GM18498 (cell line): ENCODE data around the gene RBL1.
"Not testable (repeated sequence)": the region's sequence is repeated elsewhere in the genome, so short reads cannot be mapped to it uniquely, and the experiment has no call there.

Experiments
- ATAC-seq: cut with Tn5 transposase; IDR thresholded peaks from one replicate; pipeline ENCODE4 v1.9.1; 2021; ENCODE audit warnings: mild to moderate bottlenecking, moderate library complexity; ENCODE audit not compliant: unreplicated experiment

Gene RBL1

GRCh38 chr20:37075932-37076685, 19.7 kb downstream of the RBL1 start:
- no peak for ATAC-seq

- no peak for ATAC-seq
Measured at GRCh38 chr20:37072293-37073196, 23.3 kb downstream of the RBL1 start.

- no peak for ATAC-seq
Measured at GRCh38 chr20:37071481-37071911, 24.3 kb downstream of the RBL1 start.

GRCh38 chr20:37069563-37069962, 26.2 kb downstream of the RBL1 start:
- not testable (repeated sequence) for ATAC-seq

- ATAC-seq = no peak
Measured at GRCh38 chr20:37066168-37066567, 29.6 kb downstream of the RBL1 start.

GRCh38 chr20:37055276-37055675, 40.5 kb downstream of the RBL1 start:
- ATAC-seq = no peak

- no peak for ATAC-seq
Measured at GRCh38 chr20:37053230-37053950, 42.4 kb downstream of the RBL1 start.

GRCh38 chr20:37042986-37043972, 52.5 kb downstream of the RBL1 start:
- ATAC-seq = peak; percentile 64

- ATAC-seq = not testable (repeated sequence)
Measured at GRCh38 chr20:37039366-37039765, 56.4 kb downstream of the RBL1 start.

GRCh38 chr20:37032077-37032476, 63.7 kb downstream of the RBL1 start:
- no peak for ATAC-seq

GRCh38 chr20:37020636-37021035, 75.2 kb downstream of the RBL1 start:
- ATAC-seq = no peak

- not testable (repeated sequence) for ATAC-seq
Measured at GRCh38 chr20:37012631-37013030, 83.2 kb downstream of the RBL1 start.

GRCh38 chr20:37011858-37012257, 83.9 kb downstream of the RBL1 start:
- ATAC-seq = not testable (repeated sequence)

- ATAC-seq = no peak
Measured at GRCh38 chr20:37011147-37011546, 84.7 kb downstream of the RBL1 start.

GRCh38 chr20:37007898-37008649, 87.7 kb downstream of the RBL1 start:
- peak; percentile 54 for ATAC-seq

- not testable (repeated sequence) for ATAC-seq
Measured at GRCh38 chr20:37005062-37005942, 90.5 kb downstream of the RBL1 start.

- not testable (repeated sequence) for ATAC-seq
Measured at GRCh38 chr20:37001634-37002033, 94.2 kb downstream of the RBL1 start.

GRCh38 chr20:37000171-37000570, 95.6 kb downstream of the RBL1 start:
- ATAC-seq = not testable (repeated sequence)
